Activated naive CD4-positive, alpha-beta T cell (primary cell): ENCODE results near the gene GRK1.

Source experiments
- DNase-seq, 4 experiments: peaks; one replicate each; lab custom pipeline; 2025; lab: John Stamatoyannopoulos, UW

Gene GRK1

GRCh38 chr13:113665597-113666328, 1.3 kb upstream of the GRK1 start:
- no peak for DNase-seq

DNA sequence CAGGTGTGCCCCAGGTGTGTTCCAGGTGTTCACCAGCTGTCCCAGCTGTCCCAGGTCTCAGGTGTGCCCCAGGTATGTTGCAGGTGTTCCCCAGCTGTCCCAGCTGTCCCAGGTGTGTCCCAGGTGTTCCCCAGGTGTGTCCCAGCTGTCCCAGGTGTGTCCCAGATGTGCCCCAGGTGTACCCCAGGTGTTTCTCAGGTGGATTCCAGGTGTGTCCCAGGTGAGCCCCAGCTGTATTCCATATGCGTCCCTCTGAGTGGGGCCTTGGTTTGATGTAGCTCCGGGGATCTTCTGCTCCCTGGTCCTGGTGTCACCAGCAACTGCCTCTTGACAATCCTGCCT, 719 bp upstream of the GRK1 start:
- DNase-seq = no peak

- DNase-seq = no peak
Measured at GRCh38 chr13:113667771-113668490, 912 bp downstream of the GRK1 start.

DNA sequence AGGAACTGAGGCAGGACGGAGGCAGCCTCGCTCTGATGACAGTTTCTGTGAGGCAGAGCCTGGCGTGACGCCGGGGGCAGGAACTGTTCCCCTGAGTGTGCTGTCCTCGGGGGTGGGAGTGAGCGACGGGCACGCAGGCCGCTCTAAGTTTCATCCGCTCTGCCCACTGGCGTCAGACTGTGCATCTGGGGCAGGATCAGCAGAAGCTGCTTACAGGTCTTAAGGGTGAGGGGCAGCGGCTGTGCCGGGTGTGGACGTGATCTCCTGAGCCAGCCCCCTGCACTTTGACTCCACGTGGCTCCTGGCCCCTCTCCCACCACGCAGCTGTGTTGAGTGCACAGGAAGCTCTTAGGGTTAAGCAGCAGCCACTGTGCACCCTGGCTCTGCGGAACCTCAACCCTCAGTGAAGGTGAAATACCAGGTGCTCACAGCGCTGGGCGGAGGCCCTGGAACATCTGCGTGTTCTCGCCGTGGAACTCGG, 1.5 kb downstream of the GRK1 start:
- DNase-seq = no peak

- no peak for DNase-seq
Measured at GRCh38 chr13:113669231-113669754, 2.3 kb downstream of the GRK1 start.

- no peak for DNase-seq
Measured at GRCh38 chr13:113669755-113670341, 2.8 kb downstream of the GRK1 start.

- no peak for DNase-seq
Measured at GRCh38 chr13:113670541-113670940, 3.5 kb downstream of the GRK1 start.

GRCh38 chr13:113671066-113672001, 4.3 kb downstream of the GRK1 start:
- no peak for DNase-seq

DNA sequence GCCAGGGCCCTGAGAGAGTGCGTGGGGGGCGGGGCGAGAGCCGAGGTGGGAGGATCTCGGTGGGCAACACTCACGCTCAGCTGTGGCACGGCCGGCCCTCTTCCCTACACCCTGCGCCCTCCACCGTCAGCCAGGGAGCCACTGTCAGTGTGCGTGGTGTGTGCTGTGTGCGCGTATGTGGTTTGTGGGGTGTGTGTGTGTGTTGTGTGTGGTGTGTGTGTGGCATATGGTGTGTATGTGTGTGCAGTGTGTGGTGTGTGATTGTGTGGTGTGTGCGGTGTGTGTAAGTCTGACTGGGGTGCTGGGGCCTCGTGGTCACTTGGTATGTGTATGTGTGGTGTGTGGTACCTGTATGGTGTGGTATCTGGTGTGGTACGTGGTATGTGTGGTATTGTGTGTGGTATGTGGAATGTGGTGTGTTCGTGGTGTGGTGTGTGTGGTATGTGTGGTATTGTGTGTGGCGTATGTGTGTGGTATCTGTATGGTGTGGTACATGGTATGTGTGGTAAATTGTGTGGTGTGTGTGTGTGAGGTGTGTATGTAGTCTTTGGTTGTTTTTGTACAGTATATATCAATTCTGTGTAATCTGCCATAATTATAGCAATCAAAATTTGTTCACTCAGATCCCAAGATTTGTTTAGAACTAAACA, 5.1 kb downstream of the GRK1 start:
- no peak for DNase-seq

GRCh38 chr13:113722921-113723320, 55.9 kb downstream of the GRK1 start:
- no peak for DNase-seq

GRCh38 chr13:113723410-113724015, 56.5 kb downstream of the GRK1 start:
- DNase-seq = no peak

DNA sequence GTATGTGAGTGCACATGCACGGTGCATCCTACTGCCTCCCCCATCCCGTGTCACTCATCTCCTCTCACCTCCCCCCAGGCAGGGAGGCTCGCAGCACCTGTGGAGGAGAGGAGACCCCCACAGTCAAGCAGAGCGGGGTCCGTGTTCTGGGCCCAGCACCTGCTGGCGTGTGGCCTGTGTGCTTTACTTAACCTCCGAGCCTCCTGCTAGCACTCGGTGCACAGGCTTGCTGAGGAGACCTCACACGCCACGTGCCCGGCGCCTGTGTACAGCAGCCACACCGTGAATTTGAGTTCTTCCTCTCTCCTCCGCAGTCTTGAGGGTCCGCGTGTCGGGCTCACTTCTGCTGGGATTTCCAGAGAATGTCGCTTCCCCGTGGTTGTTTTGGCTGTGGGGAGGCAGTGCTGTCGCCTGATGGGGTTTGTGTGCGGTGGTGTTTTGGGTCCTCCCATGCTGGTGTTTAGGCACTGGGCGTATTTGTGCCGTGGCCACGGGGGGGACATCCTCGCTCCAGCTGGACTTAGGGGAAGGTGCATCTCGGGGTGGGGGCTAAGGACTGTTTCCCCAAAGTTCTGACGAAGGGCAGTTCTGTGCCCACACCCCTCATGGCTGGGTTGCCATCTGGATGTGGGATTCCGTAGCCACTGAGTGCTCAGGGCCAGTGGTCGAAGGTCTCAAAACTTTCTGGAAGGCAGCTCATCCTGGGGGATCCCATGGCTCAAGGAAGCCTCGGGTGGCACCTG, 57.2 kb downstream of the GRK1 start:
- DNase-seq = no peak

DNA sequence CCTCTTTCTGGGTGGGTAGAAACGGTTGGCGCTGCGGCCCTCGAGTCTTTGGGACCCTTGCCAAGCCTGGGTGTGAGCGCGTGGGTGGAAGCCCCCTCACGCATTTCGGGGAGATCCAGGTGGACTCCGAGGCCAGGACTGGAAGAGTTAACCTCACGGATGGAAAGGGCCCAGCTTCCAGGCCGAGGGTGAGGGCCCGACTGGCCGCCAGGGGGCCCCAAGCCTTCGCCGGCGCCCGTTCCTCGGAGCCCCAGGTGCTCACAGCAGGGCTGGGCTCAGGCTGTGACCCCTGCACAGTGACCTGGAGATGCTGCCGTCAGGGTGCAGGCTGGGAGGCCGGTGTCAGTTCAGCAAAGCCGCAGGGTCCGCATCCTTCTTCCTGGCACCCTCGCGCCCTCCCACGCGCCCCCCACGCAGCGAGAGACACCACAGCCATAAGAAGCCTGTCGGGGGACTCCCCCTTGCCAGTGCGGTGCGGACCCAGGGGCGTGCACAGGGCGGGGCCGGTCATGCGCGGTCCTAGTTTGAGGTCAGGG, 57.8 kb downstream of the GRK1 start:
- peak; percentile 88 to 91 (median 88) for DNase-seq

GRCh38 chr13:113725329-113726105, 58.5 kb downstream of the GRK1 start:
- DNase-seq = peak in 2 of 4 experiments; percentile 45 to 63

DNA sequence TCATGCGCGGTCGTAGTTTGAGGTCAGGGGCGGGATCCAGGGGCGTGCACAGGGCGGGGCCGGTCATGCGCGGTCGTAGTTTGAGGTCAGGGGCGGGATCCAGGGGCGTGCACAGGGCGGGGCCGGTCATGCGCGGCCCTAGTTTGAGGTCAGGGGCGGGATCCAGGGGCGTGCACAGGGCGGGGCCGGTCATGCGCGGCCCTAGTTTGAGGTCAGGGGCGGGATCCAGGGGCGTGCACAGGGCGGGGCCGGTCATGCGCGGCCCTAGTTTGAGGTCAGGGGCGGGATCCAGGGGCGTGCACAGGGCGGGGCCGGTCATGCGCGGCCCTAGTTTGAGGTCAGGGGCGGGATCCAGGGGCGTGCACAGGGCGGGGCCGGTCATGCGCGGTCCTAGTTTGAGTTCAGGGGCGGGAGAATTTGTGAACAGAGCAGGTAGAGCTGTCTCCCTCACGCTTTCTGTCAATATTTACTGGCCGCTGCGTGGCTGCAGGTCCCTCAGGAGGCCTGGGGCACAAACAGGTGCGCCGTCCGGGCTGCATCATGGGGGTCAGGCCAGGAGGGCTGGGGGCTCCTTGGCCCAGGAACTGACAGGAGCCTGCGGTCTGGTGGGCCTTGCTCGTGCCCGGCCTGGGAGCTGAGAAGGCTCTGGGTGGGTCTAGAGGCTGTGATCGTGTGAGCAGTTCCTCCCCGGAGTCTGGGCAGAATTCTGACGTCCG, 59.2 kb downstream of the GRK1 start:
- DNase-seq = peak; percentile 15 to 28 (median 22)

DNA sequence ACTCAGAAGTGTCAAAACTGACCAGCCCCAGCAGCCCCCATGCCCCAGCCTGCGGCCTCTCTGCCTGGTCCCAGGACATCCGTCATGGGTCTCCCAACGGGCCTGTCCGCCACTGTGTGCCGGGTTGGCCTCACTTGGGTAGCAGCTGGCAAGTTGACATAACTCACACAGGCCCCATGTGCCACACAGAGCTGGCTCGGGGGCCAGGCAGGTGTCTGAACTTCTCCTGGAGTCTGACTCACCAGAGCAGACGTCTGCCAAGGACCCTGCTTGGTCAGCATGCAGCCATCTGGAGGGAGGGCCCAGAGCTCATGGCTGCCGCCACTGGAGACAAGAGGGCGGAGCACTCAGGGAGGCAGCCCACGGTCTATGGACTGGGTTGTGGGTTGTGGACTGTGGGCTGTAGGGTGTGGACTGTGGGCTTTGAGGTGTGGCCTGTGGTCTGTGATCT, 60.0 kb downstream of the GRK1 start:
- DNase-seq = no peak

DNA sequence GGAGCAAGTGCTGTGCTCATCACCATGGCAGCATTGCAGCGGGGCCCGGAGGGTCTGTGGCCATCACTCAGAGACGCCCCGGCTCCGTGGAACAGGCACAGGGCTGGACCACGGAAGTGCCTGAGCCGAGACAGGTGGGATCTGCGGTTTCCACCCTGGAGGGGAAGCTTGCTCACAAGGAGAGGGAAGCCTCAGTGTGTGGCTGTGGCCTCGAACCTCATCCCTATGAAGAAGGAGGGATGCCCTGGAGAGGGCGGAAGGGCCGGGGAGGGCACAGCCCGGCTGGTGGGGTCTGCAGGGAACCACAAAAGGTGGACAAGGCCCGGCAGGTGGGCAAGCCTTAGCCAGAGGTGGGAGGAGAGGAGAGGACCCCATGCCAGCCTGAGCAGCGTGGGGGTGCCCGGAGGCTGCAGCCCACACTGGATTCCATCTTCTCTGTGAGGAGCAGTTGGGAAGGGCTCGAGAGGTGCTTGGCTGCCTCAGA, 61.6 kb downstream of the GRK1 start:
- no peak for DNase-seq
